HG03457 (cell line): ENCODE measurements around the gene RUFY1.
"Not testable (repeated sequence)": the region's sequence is repeated elsewhere in the genome, so short reads cannot be mapped to it uniquely, and the experiment has no call there.

ENCODE experiments used
- ATAC-seq: cut with Tn5 transposase; IDR thresholded peaks from one replicate; pipeline ENCODE4 v1.9.1; 2021; ENCODE audit warnings: moderate number of reproducible peaks; ENCODE audit not compliant: unreplicated experiment

Gene RUFY1

GRCh38 chr5:179550511-179551342, at the start of gene RUFY1:
TSS of gene RUFY1 (plus strand) at chr5:179550554. CDS start at chr5:179550570, 16 bp downstream.
- peak; percentile 74 for ATAC-seq

GRCh38 chr5:179501997-179502396, 48.4 kb upstream of the RUFY1 start:
- not testable (repeated sequence) for ATAC-seq

DNA sequence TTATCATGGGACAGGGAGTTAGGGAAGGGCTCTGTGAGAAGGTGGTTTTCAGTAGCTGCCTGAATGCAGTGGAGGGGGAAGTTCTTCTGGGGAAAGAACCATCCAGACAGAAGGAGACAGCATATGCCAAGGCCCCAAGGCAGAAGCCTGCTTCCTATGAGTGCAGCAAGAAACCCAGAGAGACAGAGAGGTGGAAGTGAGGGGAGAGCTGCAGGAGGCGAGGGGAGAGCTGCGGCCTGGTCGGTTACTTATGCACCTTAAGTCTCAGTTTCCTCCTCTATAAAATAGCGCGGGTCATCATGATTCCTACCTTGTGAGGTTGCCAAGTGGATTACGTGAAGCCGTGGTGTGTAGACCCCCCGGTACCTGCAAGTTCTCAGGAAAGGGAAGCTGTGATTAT, 47.9 kb upstream of the RUFY1 start:
- ATAC-seq = not testable (repeated sequence)

GRCh38 chr5:179504191-179504590, 46.2 kb upstream of the RUFY1 start:
- no peak for ATAC-seq

- ATAC-seq = no peak
Observed at GRCh38 chr5:179504600-179505396, 45.6 kb upstream of the RUFY1 start.

DNA sequence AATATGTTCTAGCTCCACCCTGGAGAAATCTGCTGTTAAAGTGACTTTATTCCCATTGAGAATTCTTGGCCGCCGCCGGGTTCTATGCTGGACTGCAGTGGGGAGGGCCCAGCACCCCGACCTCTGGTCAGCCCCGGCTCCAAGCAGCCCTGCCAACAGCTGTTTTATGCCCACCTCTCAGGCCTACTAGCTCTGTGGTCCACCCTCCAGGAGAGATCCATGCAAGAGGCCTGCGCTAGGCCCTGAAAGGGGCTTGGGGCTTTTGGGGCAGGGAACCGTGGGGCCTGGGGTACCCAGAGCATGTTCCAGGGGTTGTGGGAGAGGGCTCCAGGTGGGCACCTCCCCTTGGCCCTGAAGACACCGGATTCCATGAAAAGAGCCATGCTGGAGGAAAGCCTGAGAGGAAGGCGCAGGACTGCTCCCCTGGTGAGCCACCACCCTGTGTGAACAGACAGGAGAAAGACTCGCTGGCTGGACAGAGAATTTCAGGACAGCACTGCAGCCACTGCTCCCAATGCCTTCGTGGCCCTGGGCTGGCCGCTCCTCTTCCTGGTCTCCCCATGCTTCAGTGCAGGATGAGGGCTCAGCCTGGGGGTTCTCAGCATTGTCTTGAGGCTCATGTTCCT, 44.6 kb upstream of the RUFY1 start:
- ATAC-seq = no peak

DNA sequence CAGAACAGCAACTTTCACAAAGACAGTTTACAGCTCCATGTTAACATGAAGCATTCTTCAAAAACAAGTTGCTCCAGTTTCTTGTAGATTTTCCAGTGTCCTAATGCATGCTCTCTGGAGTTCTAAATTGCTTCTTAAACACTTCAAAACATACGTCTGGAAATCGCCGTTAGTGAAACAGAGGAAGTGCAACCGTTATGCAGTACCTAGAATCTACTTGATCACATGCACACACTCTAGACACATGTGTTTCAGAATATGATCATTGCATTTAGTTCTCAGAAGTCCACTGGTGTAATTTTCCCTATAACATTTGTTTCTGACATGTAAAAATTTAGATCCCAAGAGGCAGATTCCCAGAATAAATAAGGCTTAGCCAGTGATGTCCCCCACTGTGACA, 41.1 kb upstream of the RUFY1 start:
- ATAC-seq = no peak

- ATAC-seq = no peak
Observed at GRCh38 chr5:179509845-179510244, 40.5 kb upstream of the RUFY1 start.

GRCh38 chr5:179512452-179513000, 37.8 kb upstream of the RUFY1 start:
- no peak for ATAC-seq

GRCh38 chr5:179515501-179515900, 34.9 kb upstream of the RUFY1 start:
- not testable (repeated sequence) for ATAC-seq

GRCh38 chr5:179516221-179516620, 34.1 kb upstream of the RUFY1 start:
- ATAC-seq = no peak

DNA sequence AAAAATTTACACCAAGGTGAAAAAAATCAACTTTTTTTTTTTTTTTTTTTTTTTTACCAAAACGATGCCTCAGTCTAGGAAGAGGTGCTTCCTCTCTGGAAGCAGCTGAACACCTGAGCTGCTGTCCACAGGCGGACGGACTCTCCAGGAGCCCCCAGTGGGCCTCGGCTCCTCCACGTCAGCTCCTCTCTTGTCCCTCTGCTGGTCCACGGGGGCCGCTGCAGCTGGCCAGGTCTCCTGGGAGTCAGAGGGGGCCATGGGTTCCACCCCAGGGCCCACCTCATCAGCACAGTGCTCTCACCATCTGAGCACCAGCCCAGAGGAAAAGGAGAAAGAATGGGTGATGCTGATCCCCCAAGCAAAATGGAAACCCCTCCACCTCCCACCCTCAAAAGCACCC, 32.6 kb upstream of the RUFY1 start:
- not testable (repeated sequence) for ATAC-seq

DNA sequence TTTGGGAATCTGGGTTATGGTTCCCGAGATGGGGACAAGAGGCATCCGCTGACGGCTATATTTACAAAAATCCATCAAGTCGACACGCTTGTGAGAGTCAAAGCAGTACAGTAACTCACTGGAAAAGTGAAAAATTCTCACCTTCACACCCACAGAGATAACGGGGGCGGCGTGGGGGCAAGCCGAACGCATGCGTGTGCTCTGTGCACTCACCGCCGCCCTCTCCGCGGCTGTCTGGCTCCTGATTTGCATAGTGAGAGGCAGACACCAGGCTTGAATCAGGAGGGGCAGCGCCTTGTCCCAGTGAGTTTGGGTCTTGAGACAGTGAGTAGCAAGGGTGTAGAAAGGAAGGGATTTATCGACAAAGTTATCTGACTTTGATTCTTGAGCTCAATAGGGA, 32.0 kb upstream of the RUFY1 start:
- ATAC-seq = not testable (repeated sequence)

- not testable (repeated sequence) for ATAC-seq
Observed at GRCh38 chr5:179519416-179520070, 30.8 kb upstream of the RUFY1 start.

DNA sequence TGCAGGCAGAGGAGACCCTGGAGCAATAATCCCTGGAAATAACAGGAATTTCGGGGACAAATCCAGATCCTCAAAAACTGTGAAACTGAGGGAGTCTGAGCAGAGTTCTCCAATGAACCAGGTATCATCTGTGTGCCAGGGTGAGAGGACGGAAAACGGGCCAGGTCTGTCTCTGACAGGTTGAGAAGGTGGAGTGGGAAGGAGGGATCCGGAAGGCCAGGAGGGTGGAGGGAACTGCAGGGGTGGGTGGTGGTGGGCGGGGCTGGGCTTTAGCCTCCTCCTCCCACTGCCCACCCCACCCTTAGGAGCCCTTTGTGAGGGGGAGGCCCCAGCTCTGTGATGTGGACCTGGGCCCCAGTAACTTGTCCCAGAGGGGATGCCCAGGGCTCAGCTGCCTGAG, 28.2 kb upstream of the RUFY1 start:
- not testable (repeated sequence) for ATAC-seq

DNA sequence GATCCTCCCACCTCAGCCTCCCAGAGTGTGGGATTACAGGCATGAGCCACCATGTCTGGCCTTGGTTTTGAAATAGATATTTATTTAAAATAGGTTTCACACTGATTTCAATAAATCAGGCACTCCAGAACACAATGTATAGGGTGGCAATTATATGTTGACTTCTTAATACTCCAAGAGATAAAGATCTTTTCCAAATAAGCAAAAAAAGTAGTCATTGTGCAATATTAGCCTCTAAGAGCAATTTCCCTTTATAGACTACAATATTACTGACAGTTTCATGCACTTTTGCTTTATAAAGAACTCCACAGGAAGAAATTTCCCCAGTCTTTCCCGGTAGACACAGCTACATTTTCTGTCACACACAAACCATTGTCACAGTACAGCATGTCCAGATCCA, 23.4 kb upstream of the RUFY1 start:
- no peak for ATAC-seq

GRCh38 chr5:179530069-179530998, 20.0 kb upstream of the RUFY1 start:
- ATAC-seq = peak; percentile 53

- no peak for ATAC-seq
Observed at GRCh38 chr5:179533024-179533423, 17.3 kb upstream of the RUFY1 start.

DNA sequence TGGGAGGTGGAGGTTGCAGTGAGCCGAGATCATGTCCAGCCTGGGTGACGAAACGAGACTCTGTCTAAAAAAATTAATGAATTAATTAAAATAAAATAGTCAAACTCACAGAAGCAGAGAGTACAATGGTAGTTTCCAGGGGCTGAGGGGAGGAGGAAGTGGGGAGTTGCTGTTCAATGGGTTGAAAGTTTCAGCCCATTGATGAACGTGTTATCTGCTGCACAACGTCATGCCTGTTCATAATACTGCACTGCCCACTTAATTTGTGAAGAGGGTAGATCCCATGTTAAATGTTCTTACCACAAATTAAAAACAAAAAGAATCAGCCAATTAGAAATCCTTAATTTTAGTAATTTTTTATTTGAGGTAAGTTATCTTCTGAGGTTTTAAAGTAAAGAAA, 16.4 kb upstream of the RUFY1 start:
- no peak for ATAC-seq

DNA sequence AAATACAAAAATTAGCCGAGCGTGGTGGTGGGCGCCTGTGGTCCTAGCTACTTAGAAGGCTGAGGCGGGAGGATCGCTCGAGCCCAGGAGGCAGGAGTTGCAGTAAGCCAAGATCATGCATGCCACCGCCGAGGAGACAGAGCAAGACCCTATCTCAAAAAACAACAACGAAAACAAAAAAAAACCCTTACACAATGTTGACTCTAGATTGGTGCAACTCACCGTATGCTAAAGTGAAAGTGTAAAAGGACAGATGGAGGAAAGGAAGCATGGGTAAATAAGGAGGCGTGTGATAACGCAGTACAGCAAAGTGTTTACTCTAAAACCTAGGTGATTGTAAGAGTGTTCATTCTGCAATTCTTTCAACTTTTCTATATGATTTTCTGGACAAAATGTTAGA, 15.9 kb upstream of the RUFY1 start:
- no peak for ATAC-seq
